HUES6 (cell line): ENCODE measurements around the gene PRR16.

ENCODE experiments used
- H3K27ac ChIP-seq: 2 replicates; pipeline ENCODE4 v1.7.0; 2013; ENCODE audit warnings: low read depth, mild to moderate bottlenecking, low read length, inconsistent platforms
- H3K27me3 ChIP-seq: 2 replicates; pipeline ENCODE4 v1.6.1; 2013; ENCODE audit warnings: low read length; ENCODE audit not compliant: control insufficient read depth, insufficient read depth
- H3K36me3 ChIP-seq: 2 replicates; pipeline ENCODE4 v1.6.1; 2013; ENCODE audit warnings: low read length; ENCODE audit not compliant: control insufficient read depth, insufficient read depth
- H3K4me1 ChIP-seq: 2 replicates; pipeline ENCODE4 v1.6.1; 2013; ENCODE audit warnings: low read length; ENCODE audit not compliant: control insufficient read depth, insufficient read depth
- H3K4me3 ChIP-seq: 2 replicates; pipeline ENCODE4 v1.5.1; 2013; ENCODE audit warnings: low read depth, low read length
- H3K9ac ChIP-seq: one replicate; pipeline ENCODE4 v1.6.1; 2013; ENCODE audit warnings: mild to moderate bottlenecking, low read length
- H3K9me3 ChIP-seq: 2 replicates; pipeline ENCODE4 v1.6.1; 2013; ENCODE audit warnings: low read depth, low read length; ENCODE audit not compliant: control insufficient read depth, insufficient read depth

PRR16 gene

DNA sequence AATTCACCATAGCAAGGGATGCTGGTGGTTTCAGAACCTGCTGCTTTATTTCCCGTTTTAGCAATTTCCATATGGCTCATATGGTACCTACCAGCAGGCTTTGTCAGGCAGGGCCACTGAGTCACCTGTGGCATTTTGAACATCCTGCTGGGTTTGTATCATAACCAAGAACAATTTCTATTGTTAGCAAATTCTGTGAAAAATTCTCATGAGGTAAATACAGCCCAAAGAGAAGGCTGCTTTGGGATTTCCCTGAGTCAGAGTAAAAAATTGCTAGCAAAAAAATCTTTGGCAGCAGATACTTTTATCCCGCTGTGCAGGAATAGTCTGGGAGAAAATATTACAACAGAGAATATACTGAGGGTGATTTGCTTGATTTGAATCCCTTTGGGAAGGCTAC is 52.7 kb downstream of the PRR16 start:
- Histone ChIP-seq H3K4me1 (peaks cover 16% of the 10 kb centered on the region), H3K4me3 (no peak overlapping the region), H3K9me3 (no peaks in the 10 kb centered on the region), H3K27ac (no peak overlapping the region), H3K27me3 (no peaks in the 10 kb centered on the region), H3K36me3 (no peaks in the 10 kb centered on the region), H3K9ac (no peak overlapping the region)

DNA sequence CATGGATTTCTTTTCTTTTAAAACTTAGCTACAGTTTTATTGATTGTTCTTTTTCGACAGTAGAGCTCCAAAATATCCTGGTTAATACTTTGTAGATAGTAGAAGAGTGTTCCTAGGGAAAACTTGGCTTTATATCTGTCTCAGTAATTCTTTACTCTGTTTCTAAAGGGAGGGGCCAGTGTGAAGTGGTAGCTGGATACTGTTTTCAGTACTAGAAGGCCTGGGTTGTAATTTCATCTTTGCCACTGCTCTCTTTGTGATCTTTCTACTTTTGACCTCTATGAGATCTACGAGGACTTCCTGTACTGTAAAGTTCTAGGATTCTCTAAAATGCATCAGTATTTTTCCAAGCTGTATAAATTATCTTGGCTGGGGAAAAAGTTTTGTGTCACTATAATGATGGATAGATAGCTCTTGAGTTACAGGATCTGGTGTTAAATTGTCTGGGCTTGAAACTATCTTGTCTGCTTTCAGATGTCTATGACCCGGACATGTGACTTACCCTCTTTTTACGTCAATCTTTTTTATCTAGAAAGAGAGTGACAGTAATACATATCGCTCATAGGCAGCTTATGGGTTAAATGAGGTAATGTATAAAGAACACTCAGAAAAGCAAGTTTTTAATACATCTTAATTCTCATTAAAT is 53.6 kb downstream of the PRR16 start:
- no peak overlapping the region for H3K27ac ChIP-seq
- H3K9ac ChIP-seq, result no peak overlapping the region
- H3K36me3 ChIP-seq, result no peaks in the 10 kb centered on the region
- H3K4me3 ChIP-seq, result no peak overlapping the region
- no peaks in the 10 kb centered on the region for H3K9me3 ChIP-seq
- H3K4me1 ChIP-seq, result peaks cover 7% of the 10 kb centered on the region
- no peaks in the 10 kb centered on the region for H3K27me3 ChIP-seq

DNA sequence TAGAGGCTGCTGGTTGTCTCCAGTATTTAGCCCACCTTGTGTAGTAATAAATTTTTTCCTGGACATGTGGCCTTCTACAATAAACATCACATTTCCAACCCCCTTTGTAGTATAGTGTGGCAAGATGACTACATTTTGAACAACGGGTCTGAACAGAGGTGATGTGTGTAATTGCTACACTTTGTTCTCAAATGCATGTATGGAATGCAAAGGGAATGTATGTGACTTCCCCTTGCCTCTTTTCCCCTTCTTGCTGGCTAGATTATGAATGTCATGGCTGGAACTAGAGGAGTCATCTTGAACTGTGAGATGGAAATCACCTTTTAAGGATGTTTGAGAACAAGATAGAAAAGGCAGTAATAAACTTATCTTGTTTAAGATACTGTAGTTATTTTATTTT is 54.5 kb downstream of the PRR16 start:
- Histone ChIP-seq H3K9me3 (no peaks in the 10 kb centered on the region), H3K36me3 (no peaks in the 10 kb centered on the region), H3K27ac (no peak overlapping the region)

DNA sequence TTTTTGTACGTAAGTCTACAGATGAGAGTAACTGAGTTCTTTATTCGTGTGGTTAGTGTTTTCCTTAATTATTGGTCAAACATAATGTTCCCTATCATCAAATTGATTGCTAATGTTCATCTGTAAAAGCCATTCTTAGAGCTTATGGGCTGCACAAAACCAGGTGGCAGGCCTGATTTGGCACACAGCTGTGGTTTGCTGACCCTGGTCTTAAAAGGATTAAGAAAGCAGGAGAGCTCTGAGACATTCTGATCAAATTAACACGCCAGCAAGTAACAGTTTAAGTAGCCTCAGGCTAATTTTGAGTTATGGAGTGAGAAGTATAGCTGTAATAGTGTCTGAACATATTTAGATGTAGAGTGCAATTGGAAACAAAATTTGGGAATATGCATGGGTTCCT is 63.2 kb downstream of the PRR16 start:
- no peak overlapping the region for H3K27ac ChIP-seq
- no peak overlapping the region for H3K4me3 ChIP-seq

More for the DNA sequence above, 54.5 kb downstream of the PRR16 start:
- Histone ChIP-seq H3K27me3 (no peaks in the 10 kb centered on the region), H3K9ac (no peak overlapping the region), H3K4me1 (no peaks in the 10 kb centered on the region), H3K4me3 (no peak overlapping the region)

DNA sequence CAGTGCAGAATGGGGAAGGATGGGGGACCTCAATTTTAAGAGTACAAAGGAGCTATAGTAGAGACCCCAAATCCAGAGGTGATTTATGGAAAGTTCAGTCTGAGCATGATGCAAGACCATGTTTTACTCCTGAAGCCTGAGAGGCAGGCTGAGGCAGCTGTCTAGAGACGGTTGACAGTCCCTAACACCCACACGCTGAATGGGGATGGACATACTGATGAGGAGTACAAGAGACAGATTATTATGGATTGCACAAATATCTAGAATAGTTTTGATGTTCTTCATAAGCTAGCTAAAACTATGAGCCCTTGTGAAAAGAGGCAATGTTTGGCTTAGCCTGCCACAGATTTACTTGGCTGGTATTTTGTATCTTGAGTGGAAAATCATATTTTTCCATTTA is 64.5 kb downstream of the PRR16 start:
- Histone ChIP-seq H3K27ac (no peak overlapping the region), H3K4me3 (no peak overlapping the region), H3K9ac (no peak overlapping the region), H3K4me1 (peaks cover 4% of the 10 kb centered on the region; the same call in 1 of the 2 replicates), H3K36me3 (no peaks in the 10 kb centered on the region), H3K9me3 (no peaks in the 10 kb centered on the region), H3K27me3 (no peaks in the 10 kb centered on the region)

More for the DNA sequence above, 63.2 kb downstream of the PRR16 start:
- H3K4me1 ChIP-seq, result peaks cover 4% of the 10 kb centered on the region; the same call in 1 of the 2 replicates
- H3K27me3 ChIP-seq, result no peaks in the 10 kb centered on the region
- H3K36me3 ChIP-seq, result no peaks in the 10 kb centered on the region
- no peak overlapping the region for H3K9ac ChIP-seq
- no peaks in the 10 kb centered on the region for H3K9me3 ChIP-seq

DNA sequence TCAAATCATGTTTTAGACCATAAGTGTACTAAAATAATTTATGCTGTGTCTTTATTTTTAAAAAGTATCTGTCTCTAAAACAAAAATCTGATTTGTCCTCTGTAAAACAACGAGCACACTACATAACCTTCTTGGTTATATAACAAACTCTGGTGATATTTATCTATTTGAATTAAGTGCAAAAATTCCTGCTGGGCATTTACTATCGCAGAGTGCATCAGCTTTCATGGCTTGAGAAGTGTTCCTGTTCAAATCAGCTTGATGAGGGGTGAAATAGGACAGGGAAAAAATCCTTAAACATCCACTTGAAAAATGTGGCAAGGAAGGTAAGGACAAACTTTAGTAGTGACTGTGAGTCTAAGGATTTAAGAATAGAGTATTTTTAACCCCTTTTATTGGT is 65.3 kb downstream of the PRR16 start:
- Histone ChIP-seq H3K27ac (no peak overlapping the region), H3K4me1 (peaks cover 4% of the 10 kb centered on the region; the same call in 1 of the 2 replicates), H3K4me3 (no peak overlapping the region), H3K36me3 (no peaks in the 10 kb centered on the region), H3K27me3 (no peaks in the 10 kb centered on the region), H3K9ac (no peak overlapping the region), H3K9me3 (no peaks in the 10 kb centered on the region)

DNA sequence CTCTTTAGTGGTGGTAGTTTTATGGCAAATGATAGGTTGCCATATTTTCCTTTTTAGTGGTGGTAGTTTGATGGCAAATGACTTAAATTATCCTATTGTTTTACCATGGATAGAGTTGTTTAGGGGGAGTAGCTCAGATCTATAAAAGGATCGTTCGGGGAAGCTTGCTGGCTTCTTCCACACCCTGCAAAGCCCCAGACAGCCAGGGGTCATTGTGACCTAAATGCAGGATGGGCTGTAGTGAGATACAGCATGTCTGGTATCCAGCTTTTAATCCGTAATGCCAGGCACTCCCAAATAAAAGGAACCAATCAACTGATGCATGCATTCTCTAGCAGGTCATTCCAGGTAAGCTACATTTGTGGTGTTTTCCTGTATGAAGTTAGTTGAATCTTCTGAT is 67.1 kb downstream of the PRR16 start:
- Histone ChIP-seq H3K36me3 (no peaks in the 10 kb centered on the region), H3K4me1 (peaks cover 4% of the 10 kb centered on the region; the same call in 1 of the 2 replicates), H3K9me3 (no peaks in the 10 kb centered on the region), H3K9ac (no peak overlapping the region), H3K27ac (no peak overlapping the region), H3K4me3 (no peak overlapping the region), H3K27me3 (no peaks in the 10 kb centered on the region)

DNA sequence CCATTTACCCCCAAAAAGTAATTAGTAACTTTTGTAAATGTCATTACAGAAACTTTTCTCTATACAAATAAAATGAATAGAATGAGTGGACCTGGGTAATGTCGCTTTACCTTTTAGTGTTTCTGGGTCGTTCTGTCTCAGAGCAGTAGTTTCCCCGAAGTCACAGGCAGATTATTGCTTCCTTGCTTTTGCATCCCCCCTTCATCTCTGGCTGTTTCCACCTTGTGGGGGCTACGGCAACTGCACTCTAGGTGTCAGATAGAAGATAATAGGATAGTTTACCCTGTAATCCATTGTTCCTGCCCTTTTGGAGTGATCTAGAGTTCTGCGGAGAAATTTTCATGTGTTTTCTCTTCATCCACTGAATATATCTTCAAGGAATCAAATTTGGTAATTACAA is 68.7 kb downstream of the PRR16 start:
- Histone ChIP-seq H3K4me1 (peaks cover 4% of the 10 kb centered on the region; the same call in 1 of the 2 replicates), H3K36me3 (no peaks in the 10 kb centered on the region), H3K4me3 (no peak overlapping the region), H3K9me3 (no peaks in the 10 kb centered on the region), H3K27ac (no peak overlapping the region), H3K27me3 (no peaks in the 10 kb centered on the region), H3K9ac (no peak overlapping the region)

DNA sequence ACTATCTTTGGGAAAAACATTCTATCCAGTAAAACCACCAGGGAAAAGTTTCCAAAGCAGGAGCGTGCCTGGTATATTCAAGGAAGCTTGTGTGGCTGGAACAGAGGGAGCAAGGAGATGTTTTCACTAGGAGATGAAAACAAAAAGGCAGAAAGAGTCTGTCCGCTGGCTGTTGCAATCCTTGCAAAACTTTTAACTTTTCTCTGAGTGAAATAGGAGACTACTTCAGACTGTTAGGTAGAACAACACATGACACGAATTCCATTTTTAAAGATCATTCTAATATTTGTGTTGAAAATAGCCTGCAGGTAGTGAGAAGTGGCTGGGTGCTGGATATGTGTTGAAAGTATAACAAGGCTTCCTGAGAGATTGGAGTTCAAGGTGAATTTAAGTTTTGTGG is 69.5 kb downstream of the PRR16 start:
- no peaks in the 10 kb centered on the region for H3K36me3 ChIP-seq
- no peak overlapping the region for H3K4me3 ChIP-seq
- H3K9me3 ChIP-seq, result no peaks in the 10 kb centered on the region
- H3K9ac ChIP-seq, result no peak overlapping the region
- H3K4me1 ChIP-seq, result peaks cover 4% of the 10 kb centered on the region; the same call in 1 of the 2 replicates
- H3K27ac ChIP-seq, result no peak overlapping the region
- H3K27me3 ChIP-seq, result no peaks in the 10 kb centered on the region

DNA sequence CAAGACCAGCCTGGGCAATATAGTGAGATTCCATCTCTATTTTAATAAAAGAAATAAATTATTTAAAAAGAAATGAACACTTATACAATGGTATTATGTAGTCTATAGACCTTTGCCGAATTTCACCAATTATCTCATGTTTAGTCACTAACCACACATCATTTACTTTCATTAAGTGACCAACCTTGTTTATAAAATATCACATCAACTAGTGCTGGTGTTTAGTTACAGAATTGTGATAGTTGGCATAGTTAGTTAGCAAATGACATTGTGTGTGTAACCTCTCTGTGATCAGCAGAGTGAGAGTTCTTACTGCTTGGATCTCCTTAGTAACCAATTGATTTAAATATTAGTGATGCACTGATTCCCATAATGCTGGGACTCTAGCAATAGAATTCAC is 71.8 kb downstream of the PRR16 start:
- Histone ChIP-seq H3K4me3 (no peak overlapping the region), H3K36me3 (no peaks in the 10 kb centered on the region)

DNA sequence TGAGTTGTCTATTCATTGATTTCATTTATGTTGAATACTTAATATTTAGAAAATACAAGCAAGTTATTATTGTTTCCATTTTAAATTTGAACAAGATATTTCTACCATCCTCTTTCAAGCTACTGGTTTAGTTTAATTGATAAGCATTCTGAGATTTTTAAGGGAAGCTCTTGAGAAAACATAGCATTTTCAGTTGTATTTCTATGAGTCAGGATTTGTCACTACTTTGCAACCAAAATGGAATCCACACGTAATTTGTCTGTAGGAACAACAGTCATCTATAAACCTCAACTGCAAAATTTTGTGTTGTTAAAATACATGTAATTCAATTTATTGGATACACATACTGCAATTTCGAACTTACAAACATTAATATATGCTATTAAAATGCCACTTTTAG is 74.0 kb downstream of the PRR16 start:
- no peak overlapping the region for H3K9ac ChIP-seq
- no peak overlapping the region for H3K27ac ChIP-seq
- H3K27me3 ChIP-seq, result no peaks in the 10 kb centered on the region
- peaks cover 6% of the 10 kb centered on the region for H3K4me1 ChIP-seq
- no peak overlapping the region for H3K4me3 ChIP-seq
- H3K36me3 ChIP-seq, result no peaks in the 10 kb centered on the region
- H3K9me3 ChIP-seq, result no peaks in the 10 kb centered on the region

More for the DNA sequence above, 71.8 kb downstream of the PRR16 start:
- peaks cover 9% of the 10 kb centered on the region for H3K4me1 ChIP-seq
- H3K9me3 ChIP-seq, result no peaks in the 10 kb centered on the region
- no peaks in the 10 kb centered on the region for H3K27me3 ChIP-seq
- no peak overlapping the region for H3K9ac ChIP-seq
- H3K27ac ChIP-seq, result no peak overlapping the region
